ENCODE measurements around the gene FCER2. TPM values are rescaled to one million over a fixed set of nuclear protein-coding genes. Genes with fewer than 3 reads are reported as not detected.

Gene FCER2
- total RNA-seq, 3 donors from 2014 or later = 0.26 to 0.44 (median 0.29) TPM

- H3K9me3 ChIP-seq = no peaks in the 10 kb centered on the region
- DNase-seq = no peak
- no peaks in the 10 kb centered on the region for H3K4me1 ChIP-seq (ENCODE audit: low read depth)
- TF ChIP-seq, protein P1, sequence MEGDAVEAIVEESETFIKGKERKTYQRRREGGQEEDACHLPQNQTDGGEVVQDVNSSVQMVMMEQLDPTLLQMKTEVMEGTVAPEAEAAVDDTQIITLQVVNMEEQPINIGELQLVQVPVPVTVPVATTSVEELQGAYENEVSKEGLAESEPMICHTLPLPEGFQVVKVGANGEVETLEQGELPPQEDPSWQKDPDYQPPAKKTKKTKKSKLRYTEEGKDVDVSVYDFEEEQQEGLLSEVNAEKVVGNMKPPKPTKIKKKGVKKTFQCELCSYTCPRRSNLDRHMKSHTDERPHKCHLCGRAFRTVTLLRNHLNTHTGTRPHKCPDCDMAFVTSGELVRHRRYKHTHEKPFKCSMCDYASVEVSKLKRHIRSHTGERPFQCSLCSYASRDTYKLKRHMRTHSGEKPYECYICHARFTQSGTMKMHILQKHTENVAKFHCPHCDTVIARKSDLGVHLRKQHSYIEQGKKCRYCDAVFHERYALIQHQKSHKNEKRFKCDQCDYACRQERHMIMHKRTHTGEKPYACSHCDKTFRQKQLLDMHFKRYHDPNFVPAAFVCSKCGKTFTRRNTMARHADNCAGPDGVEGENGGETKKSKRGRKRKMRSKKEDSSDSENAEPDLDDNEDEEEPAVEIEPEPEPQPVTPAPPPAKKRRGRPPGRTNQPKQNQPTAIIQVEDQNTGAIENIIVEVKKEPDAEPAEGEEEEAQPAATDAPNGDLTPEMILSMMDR (IDR thresholded peaks at IDR 0.05) = no peak
- ATAC-seq = no peak
- no peaks in the 10 kb centered on the region for H3K36me3 ChIP-seq (ENCODE audit: low read depth)
- H3K4me3 ChIP-seq = no peak overlapping the region
- intact Hi-C loops (cut with DNase I, micrococcal nuclease) = no loop called here
These were observed 4.1 kb downstream of the FCER2 start for GRCh38 chr19:7697721-7698287.

DNA sequence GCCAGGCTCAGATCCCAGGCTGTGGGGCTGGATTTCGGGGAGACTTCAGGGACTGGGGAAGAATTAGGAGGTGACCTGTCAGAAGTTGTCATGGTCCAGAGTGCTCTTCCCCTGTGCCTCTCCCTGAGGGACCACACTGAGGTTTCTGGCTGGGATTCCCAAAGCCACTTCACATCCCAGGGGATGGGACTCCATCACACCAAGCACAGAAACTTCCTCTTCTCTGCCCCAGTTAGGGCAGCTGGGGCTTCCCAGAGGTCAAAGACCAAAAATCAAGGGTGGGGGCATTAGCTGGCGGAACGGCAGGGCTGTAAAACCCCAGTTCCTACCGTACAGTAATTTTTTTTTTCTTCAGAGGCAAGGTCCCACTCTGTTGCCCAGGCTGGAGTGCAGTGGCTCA, 7.4 kb downstream of the FCER2 start:
- DNase-seq (no peak), ATAC-seq (no peak)
- Histone ChIP-seq H3K4me3 (no peak overlapping the region), H3K36me3 (ENCODE audit: low read depth) (no peaks in the 10 kb centered on the region), H3K9me3 (no peaks in the 10 kb centered on the region), H3K4me1 (ENCODE audit: low read depth) (no peaks in the 10 kb centered on the region)
- TF ChIP-seq, protein P1 (IDR thresholded peaks at IDR 0.05) = no peak
- intact Hi-C loops (cut with DNase I, micrococcal nuclease) = no loop called here

GRCh38 chr19:7692417-7693088, 9.4 kb downstream of the FCER2 start:
- Histone ChIP-seq H3K4me1 (ENCODE audit: low read depth) (no peaks in the 10 kb centered on the region), H3K4me3 (no peak overlapping the region), H3K9me3 (no peaks in the 10 kb centered on the region), H3K36me3 (ENCODE audit: low read depth) (no peaks in the 10 kb centered on the region)
- intact Hi-C loops (cut with DNase I, micrococcal nuclease) = no loop called here
- DNase-seq = no peak
- TF ChIP-seq, protein P1 (IDR thresholded peaks at IDR 0.05) = no peak
- ATAC-seq = no peak

DNA sequence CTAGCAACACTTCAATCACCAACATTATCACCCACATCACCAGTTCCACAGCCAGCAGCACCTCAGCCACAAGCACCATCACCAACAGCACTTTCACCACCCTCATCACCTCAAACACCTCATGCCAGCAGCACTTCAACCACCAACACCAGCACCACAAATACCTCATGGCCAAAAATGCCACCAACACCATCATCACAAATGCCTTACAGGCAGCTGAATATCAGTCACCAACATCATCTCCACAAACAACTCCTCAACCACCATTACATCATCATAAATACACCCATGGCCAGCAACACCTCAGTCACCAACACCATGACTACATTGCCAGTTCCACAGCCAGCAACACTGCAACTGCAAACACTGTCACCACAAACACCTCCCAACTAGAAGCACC, 10.4 kb downstream of the FCER2 start:
- ATAC-seq (no peak), DNase-seq (no peak)
- TF ChIP-seq, protein P1 (IDR thresholded peaks at IDR 0.05) = no peak
- intact Hi-C loops (cut with DNase I, micrococcal nuclease) = no loop called here
- no peaks in the 10 kb centered on the region for H3K9me3 ChIP-seq
- H3K4me1 ChIP-seq (ENCODE audit: low read depth) = no peaks in the 10 kb centered on the region
- no peak overlapping the region for H3K4me3 ChIP-seq
- no peaks in the 10 kb centered on the region for H3K36me3 ChIP-seq (ENCODE audit: low read depth)

DNA sequence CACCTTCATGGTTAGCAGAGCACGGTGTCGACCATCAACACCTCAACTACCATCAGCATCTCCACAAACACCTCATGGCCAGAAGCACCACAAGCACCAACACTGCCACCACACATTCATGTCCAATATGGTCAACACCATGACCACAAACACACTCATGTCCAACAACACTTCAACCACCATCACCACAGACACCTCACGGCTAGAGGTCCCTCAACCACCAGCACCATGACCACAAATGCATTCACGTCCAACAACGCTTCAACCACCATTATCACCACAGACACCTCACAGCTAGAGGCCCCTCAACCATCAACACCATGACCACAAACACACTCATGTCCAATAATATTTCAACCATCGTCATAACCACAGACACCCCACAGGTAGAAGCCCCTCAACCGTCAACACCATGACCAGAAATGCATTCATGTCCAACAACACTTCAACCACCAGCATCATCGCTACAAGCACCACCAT, 11.1 kb downstream of the FCER2 start:
- TF ChIP-seq, protein P1 (IDR thresholded peaks at IDR 0.05) = no peak
- DNase-seq (no peak), ATAC-seq (no peak)
- Histone ChIP-seq H3K36me3 (ENCODE audit: low read depth) (no peaks in the 10 kb centered on the region), H3K9me3 (no peaks in the 10 kb centered on the region), H3K4me3 (no peak overlapping the region), H3K4me1 (ENCODE audit: low read depth) (no peaks in the 10 kb centered on the region)
- intact Hi-C loops (cut with DNase I, micrococcal nuclease) = no loop called here
